ENCODE results near the gene POM121. TPM values are rescaled to one million over a fixed set of nuclear protein-coding genes. Genes with fewer than 3 reads are reported as not detected.
A peak's percentile ranks its signal among the peaks of the same experiment; 100 is the strongest.
"Not testable (repeated sequence)": the region's sequence is repeated elsewhere in the genome, so short reads cannot be mapped to it uniquely, and the experiment has no call there.

POM121 gene
- total and polyA plus RNA-seq, 8 donors, result 7.5 to 66.3 (median 16.1) TPM

DNA sequence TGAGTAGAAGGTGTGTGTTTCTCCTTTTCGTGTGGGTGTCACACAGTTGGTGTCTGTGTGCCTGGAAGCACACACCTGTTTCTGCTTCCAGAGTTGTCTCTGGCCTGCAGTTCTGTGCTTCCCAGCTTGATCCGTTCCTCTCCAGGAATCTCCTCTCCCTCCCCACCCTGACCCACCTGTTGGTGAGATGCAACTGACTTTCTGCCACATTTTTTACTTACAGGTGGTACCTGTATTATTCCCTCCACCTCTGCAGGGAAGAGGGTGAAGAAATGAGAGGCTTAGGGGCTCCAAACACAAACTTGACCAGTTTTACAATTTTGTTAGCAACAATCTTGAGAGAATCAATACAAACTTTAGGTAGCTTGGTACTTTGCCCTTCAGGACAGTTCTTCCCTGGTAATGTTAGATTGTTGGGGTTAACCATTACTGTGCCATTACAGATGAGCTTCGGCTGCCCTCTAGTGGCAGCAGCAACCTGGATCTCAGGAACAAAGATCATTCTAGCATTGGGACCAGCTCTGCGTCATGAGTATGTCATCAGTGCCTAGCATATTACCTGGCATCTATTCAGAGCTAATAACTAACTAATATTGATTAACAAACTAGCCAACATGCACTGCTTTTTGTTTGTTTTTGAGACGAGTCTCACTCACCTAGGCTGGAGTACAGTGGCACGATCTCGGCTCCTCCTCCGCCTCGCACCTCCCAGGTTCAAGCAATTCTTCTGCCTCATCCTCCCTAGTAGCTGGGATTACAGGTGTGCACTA lies 10.0 kb upstream of the POM121 start:
- peaks cover 4 to 48% (median 40%) of the 10 kb centered on the region in 4 donors for H3K36me3 ChIP-seq
- peak overlapping the region in 1 of 5 donors; percentile 52 for H3K27ac ChIP-seq
- H3K4me3 ChIP-seq; H3K9me3 ChIP-seq; intact Hi-C loops (cut with DNase I; ENCODE audit: low total_unique reads); H3K27me3 ChIP-seq: not testable (repeated sequence)
- WGBS, 5 donors, result 58 to 61% (median 59%) methylated on average over 9 of the region's 9 CpGs
- H3K4me1 ChIP-seq, result peaks cover 0 to 23% (median 13%) of the 10 kb centered on the region in 4 donors
- TF ChIP-seq POLR2AphosphoS5 (IDR thresholded peaks at IDR 0.05), result peak in 1 of 3 donors; percentile 55
- TF ChIP-seq, protein P1, sequence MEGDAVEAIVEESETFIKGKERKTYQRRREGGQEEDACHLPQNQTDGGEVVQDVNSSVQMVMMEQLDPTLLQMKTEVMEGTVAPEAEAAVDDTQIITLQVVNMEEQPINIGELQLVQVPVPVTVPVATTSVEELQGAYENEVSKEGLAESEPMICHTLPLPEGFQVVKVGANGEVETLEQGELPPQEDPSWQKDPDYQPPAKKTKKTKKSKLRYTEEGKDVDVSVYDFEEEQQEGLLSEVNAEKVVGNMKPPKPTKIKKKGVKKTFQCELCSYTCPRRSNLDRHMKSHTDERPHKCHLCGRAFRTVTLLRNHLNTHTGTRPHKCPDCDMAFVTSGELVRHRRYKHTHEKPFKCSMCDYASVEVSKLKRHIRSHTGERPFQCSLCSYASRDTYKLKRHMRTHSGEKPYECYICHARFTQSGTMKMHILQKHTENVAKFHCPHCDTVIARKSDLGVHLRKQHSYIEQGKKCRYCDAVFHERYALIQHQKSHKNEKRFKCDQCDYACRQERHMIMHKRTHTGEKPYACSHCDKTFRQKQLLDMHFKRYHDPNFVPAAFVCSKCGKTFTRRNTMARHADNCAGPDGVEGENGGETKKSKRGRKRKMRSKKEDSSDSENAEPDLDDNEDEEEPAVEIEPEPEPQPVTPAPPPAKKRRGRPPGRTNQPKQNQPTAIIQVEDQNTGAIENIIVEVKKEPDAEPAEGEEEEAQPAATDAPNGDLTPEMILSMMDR (IDR thresholded peaks at IDR 0.05), result peak in 5 of 7 experiments; percentile 54 to 71 (median 62)
- DNase-seq, result peak; percentile 75

DNA sequence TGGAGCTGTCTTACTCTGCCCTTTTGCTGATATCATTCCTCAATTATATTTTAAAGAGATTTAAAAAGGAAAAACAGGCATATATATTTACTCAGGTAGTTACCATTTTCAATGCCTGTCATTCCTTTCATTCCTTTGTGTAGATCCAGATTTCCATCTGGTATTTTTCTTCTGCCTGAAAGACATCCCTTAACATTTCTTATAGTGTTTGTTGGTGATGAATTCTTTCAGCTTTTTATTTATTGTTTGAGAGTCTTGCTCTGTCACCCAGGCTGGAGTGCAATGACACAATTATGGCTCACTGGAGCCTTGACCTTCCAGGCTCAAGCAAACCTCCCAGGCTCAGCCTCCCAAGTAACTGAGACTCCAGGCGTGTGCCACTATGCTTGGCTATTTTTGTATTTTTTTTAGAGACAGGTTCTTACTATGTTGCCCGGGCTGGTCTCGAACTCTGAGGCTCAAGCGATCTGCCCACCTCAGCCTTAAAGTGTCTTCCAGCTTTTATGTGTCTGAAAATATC lies 5.6 kb upstream of the POM121 start:
- no peak for DNase-seq
- Histone ChIP-seq H3K4me1 (peaks cover 7 to 38% (median 22%) of the 10 kb centered on the region in 4 donors), H3K4me3 (no peak overlapping the region), H3K36me3 (peaks cover under 1 to 31% (median 10%) of the 10 kb centered on the region in 4 donors), H3K27ac (no peak overlapping the region), H3K27me3 (no peaks in the 10 kb centered on the region), H3K9me3 (no peaks in the 10 kb centered on the region)
- 80 to 91% (median 83%) methylated on average over 4 of the region's 4 CpGs for WGBS, 5 donors
- intact Hi-C loops (cut with DNase I; ENCODE audit: low total_unique reads), result no loop called here
- TF ChIP-seq EP300 (IDR thresholded peaks at IDR 0.05) (no peak), POLR2AphosphoS5 (IDR thresholded peaks at IDR 0.05) (no peak), POLR2A (IDR thresholded peaks at IDR 0.05) (no peak)
- TF ChIP-seq, protein P1 (IDR thresholded peaks at IDR 0.05), result no peak

DNA sequence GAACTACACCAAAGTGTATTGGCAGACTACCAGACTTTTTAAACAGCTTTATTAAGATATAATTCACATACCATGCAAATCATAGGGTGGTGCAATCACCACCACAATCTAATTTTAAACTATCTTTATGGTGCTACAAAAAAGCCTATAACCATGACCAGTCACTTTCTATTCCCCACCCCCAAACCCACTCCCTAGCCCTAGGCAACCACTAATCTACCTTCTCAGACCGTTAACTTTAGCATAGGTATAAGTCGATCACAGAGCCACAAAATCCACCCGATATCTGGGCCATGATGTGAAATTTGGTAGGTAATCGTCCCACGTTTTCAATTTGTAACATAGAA lies 536 bp upstream of the POM121 start:
- TF ChIP-seq, protein P1 (IDR thresholded peaks at IDR 0.05), result no peak
- TF ChIP-seq POLR2AphosphoS5 (IDR thresholded peaks at IDR 0.05) (no peak), EP300 (IDR thresholded peaks at IDR 0.05) (no peak), POLR2A (IDR thresholded peaks at IDR 0.05) (no peak)
- no peak for DNase-seq
- peaks cover 25 to 41% (median 29%) of the 10 kb centered on the region in 4 donors for H3K36me3 ChIP-seq

DNA sequence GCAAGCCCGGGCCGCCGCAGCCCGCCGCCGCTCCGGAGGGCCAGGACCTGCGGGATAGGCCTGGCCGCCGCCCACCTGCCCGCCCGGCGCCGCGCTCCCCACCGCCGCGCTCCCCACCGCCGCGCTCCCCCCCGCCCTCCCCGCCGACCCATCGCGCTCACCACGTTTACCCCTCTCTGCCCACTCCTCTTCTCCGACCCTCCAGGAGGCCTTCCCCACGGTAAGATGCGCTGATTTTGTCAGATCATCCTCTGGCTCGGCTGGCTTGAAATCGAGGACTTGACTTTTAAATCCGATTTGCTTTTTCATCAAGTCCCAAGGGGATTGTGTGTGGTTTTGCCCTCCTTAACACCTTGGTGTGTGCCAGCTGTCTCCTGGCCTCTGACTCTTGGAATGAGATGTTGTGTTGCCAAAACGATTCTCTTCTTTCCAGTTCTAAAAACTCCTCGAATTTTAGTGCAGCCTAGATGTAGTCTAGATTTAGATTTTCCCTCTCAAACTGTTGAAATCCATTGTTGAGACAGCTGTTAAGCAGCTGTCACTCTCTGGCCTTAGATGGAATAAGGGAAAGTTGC lies 738 bp downstream of the POM121 start:
- peaks cover 19 to 30% (median 28%) of the 10 kb centered on the region in 4 donors for H3K4me1 ChIP-seq
- H3K27ac ChIP-seq, result peak overlapping the region; percentile 73 to 97 (median 96)
- 0 to 4% (median 1%) methylated on average over 4 to 35 of the region's 35 CpGs for WGBS, 5 donors
- intact Hi-C loops (cut with DNase I; ENCODE audit: low total_unique reads), result no loop called here
- TF ChIP-seq POLR2A (IDR thresholded peaks at IDR 0.05) (no peak), POLR2AphosphoS5 (IDR thresholded peaks at IDR 0.05) (no peak), EP300 (IDR thresholded peaks at IDR 0.05) (no peak)
- TF ChIP-seq, protein P1 (IDR thresholded peaks at IDR 0.05), result no peak
- H3K4me3 ChIP-seq, result peak overlapping the region; percentile 80 to 90 (median 88)
- no peaks in the 10 kb centered on the region for H3K9me3 ChIP-seq
- H3K27me3 ChIP-seq, result no peaks in the 10 kb centered on the region
- DNase-seq, result no peak
- H3K36me3 ChIP-seq, result peaks cover 37 to 51% (median 42%) of the 10 kb centered on the region in 4 donors

More for the DNA sequence above, 536 bp upstream of the POM121 start:
- Histone ChIP-seq H3K9me3 (no peaks in the 10 kb centered on the region), H3K27me3 (no peaks in the 10 kb centered on the region), H3K4me3 (peak overlapping the region; percentile 80 to 90 (median 88)), H3K27ac (peak overlapping the region; percentile 73 to 97 (median 96)), H3K4me1 (peaks cover 19 to 42% (median 32%) of the 10 kb centered on the region in 4 donors)
- 0 to 1% (median 1%) methylated on average over 5 of the region's 5 CpGs for WGBS, 5 donors
- intact Hi-C loops (cut with DNase I; ENCODE audit: low total_unique reads), result no loop called here

DNA sequence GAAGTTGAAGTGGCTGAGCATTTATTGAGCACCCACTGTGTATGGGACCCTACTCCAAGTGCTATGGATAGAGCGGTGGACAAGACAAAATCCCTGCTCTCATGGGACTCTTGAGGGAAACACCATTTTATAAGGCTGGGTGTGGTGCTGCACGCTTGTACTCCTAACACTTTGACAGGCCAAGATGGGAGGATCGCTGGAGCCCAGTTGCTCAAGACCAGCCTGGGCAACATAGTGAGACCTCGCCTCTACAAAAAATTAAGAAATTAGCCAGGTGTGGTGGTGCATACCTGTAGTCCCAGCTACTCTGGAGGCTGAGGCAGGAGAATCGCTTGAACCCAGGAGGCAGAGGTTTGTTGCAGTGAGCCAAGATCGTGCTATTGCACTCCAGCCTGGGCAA lies 2.9 kb downstream of the POM121 start:
- H3K27me3 ChIP-seq; intact Hi-C loops (cut with DNase I; ENCODE audit: low total_unique reads); H3K27ac ChIP-seq; DNase-seq; H3K9me3 ChIP-seq; H3K4me3 ChIP-seq: not testable (repeated sequence)
- WGBS, 5 donors, result 92 to 98% (median 95%) methylated on average over 6 of the region's 6 CpGs
- Histone ChIP-seq H3K36me3 (peaks cover 48 to 60% (median 57%) of the 10 kb centered on the region in 4 donors), H3K4me1 (peaks cover 19 to 30% (median 26%) of the 10 kb centered on the region in 4 donors)

DNA sequence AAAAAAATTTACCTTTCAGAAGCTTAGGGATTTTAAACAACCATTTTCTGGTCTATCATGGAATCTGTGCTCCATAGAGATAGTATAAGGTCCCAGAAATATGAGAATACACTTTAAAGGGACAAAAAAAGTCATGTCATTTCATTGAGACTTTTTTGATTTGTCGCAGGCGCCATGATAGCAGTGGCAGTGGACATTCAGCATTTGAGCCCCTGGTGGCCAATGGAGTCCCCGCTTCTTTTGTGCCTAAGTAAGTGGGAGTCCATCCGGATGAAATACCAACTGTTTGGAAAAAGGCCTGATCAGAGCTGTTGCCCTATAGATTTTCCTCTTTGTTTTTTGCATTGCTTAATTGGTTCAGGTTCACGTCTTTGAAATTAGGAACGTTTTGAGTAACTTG lies 3.3 kb downstream of the POM121 start:
- H3K27ac ChIP-seq; DNase-seq; H3K9me3 ChIP-seq; intact Hi-C loops (cut with DNase I; ENCODE audit: low total_unique reads); H3K27me3 ChIP-seq; H3K4me3 ChIP-seq: not testable (repeated sequence)
- Histone ChIP-seq H3K4me1 (peaks cover 19 to 30% (median 26%) of the 10 kb centered on the region in 4 donors), H3K36me3 (peaks cover 48 to 63% (median 60%) of the 10 kb centered on the region in 4 donors)
- WGBS, 5 donors, result 90 to 92% (median 91%) methylated on average over 6 of the region's 6 CpGs

All from stomach (tissue), 9 donors.